ENCODE results near the gene TWNK. TPM values are rescaled to one million over a fixed set of nuclear protein-coding genes. Genes with fewer than 3 reads are reported as not detected.
"Not testable (repeated sequence)": the region's sequence is repeated elsewhere in the genome, so short reads cannot be mapped to it uniquely, and the experiment has no call there.

Gene TWNK
- polyA plus RNA-seq, 4 donors, result 14.5 to 15.6 (median 15.1) TPM

GRCh38 chr10:101027106-101027720 lies 39.9 kb downstream of the TWNK start:
- DNase-seq (ENCODE audit: low read depth in 4 of 4, low spot score in 2 of 4), result no peak

- DNase-seq (ENCODE audit: low read depth in 4 of 4, low spot score in 2 of 4), result no peak
These were observed 41.3 kb downstream of the TWNK start for GRCh38 chr10:101028446-101029337.

GRCh38 chr10:101029520-101030295 lies 42.4 kb downstream of the TWNK start:
- no peak for DNase-seq (ENCODE audit: low read depth in 4 of 4, low spot score in 2 of 4)

- DNase-seq (ENCODE audit: low read depth in 4 of 4, low spot score in 2 of 4), result no peak
These were observed 43.3 kb downstream of the TWNK start for GRCh38 chr10:101030496-101031127.

- DNase-seq (ENCODE audit: low read depth in 4 of 4, low spot score in 2 of 4), result peak in 1 of 4 donors; percentile 83
These were observed 43.9 kb downstream of the TWNK start, which contains the start of the genes PDZD7 and SFXN3 for GRCh38 chr10:101031128-101031795. PDZD7 (minus strand) TSS chr10:101031129; CDS start chr10:101030219, 910 bp downstream. SFXN3 (plus strand) TSS chr10:101031234; CDS start chr10:101034695, 3,461 bp downstream.

GRCh38 chr10:101031796-101032636 lies 44.7 kb downstream of the TWNK start:
- DNase-seq (ENCODE audit: low read depth in 4 of 4, low spot score in 2 of 4), result no peak

- no peak for DNase-seq (ENCODE audit: low read depth in 4 of 4, low spot score in 2 of 4)
These were observed 45.4 kb downstream of the TWNK start for GRCh38 chr10:101032637-101033224.

GRCh38 chr10:101033276-101033675 lies 45.9 kb downstream of the TWNK start:
- no peak for DNase-seq (ENCODE audit: low read depth in 4 of 4, low spot score in 2 of 4)

- DNase-seq (ENCODE audit: low read depth in 4 of 4, low spot score in 2 of 4), result not testable (repeated sequence)
These were observed 47.1 kb downstream of the TWNK start for GRCh38 chr10:101034404-101034803.

- no peak for DNase-seq (ENCODE audit: low read depth in 4 of 4, low spot score in 2 of 4)
These were observed 48.0 kb downstream of the TWNK start for GRCh38 chr10:101035314-101035713.

- DNase-seq (ENCODE audit: low read depth in 4 of 4, low spot score in 2 of 4), result no peak
These were observed 48.8 kb downstream of the TWNK start for GRCh38 chr10:101035916-101036702.

GRCh38 chr10:101036726-101037125 lies 49.4 kb downstream of the TWNK start:
- DNase-seq (ENCODE audit: low read depth in 4 of 4, low spot score in 2 of 4), result no peak

GRCh38 chr10:101038484-101038883 lies 51.1 kb downstream of the TWNK start:
- DNase-seq (ENCODE audit: low read depth in 4 of 4, low spot score in 2 of 4), result no peak

- DNase-seq (ENCODE audit: low read depth in 4 of 4, low spot score in 2 of 4), result no peak
These were observed 52.7 kb downstream of the TWNK start for GRCh38 chr10:101040061-101040460.

GRCh38 chr10:101040851-101041250 lies 53.5 kb downstream of the TWNK start:
- no peak for DNase-seq (ENCODE audit: low read depth in 4 of 4, low spot score in 2 of 4)

- DNase-seq (ENCODE audit: low read depth in 4 of 4, low spot score in 2 of 4), result peak in 2 of 4 donors; percentile 75 to 83
These were observed 54.0 kb downstream of the TWNK start for GRCh38 chr10:101041252-101041761.

GRCh38 chr10:101042118-101042517 lies 54.8 kb downstream of the TWNK start:
- no peak for DNase-seq (ENCODE audit: low read depth in 4 of 4, low spot score in 2 of 4)

All from left renal cortex interstitium (tissue), 4 donors.